Large intestine (tissue), 3 donors: ENCODE results near the gene ATXN7. TPM values are rescaled to one million over a fixed set of nuclear protein-coding genes. Genes with fewer than 3 reads are reported as not detected.

ENCODE experiments used
- DNase-seq, 2 donors: peaks; one replicate each; pipeline versions ENCODE4 v3.0.0 to v3.0.0-alpha.2; 2013
- H3K27ac ChIP-seq: one replicate; pipeline ENCODE4 v1.5.1; 2013; ENCODE audit warnings: low read length
- H3K27me3 ChIP-seq: 2 replicates; pipeline ENCODE4 v1.6.1; 2013; ENCODE audit warnings: low read length; ENCODE audit not compliant: control insufficient read depth, insufficient read depth
- H3K36me3 ChIP-seq: 2 replicates; pipeline ENCODE4 v1.6.1; 2013; ENCODE audit warnings: low read length; ENCODE audit not compliant: control insufficient read depth, insufficient read depth
- H3K4me1 ChIP-seq: one replicate; pipeline ENCODE4 v1.6.1; 2013; ENCODE audit warnings: low read length; ENCODE audit not compliant: control insufficient read depth, insufficient read depth
- H3K4me3 ChIP-seq: one replicate; pipeline ENCODE4 v1.5.1; 2013; ENCODE audit warnings: low read length
- H3K9me3 ChIP-seq: one replicate; pipeline ENCODE4 v1.6.1; 2013; ENCODE audit warnings: mild to moderate bottlenecking, low read depth, low read length, moderate library complexity; ENCODE audit not compliant: control insufficient read depth
- WGBS: methylation state at CpG from one replicate; pipeline ENCODE4 v1.1.5; 2013; ENCODE audit warnings: low lambda C conversion rate; ENCODE audit not compliant: insufficient coverage; 5-methylcytosine and 5-hydroxymethylcytosine counted together
- polyA plus RNA-seq: library from polyadenylated mRNA; unstranded; fragments of 120-200 nt; gene quantifications from one replicate; pipeline ENCODE4 v1.2.1, GENCODE V29; 2013

ATXN7 gene
- polyA plus RNA-seq, 1 donor, result 21.0 TPM

- no peaks in the 10 kb centered on the region for H3K36me3 ChIP-seq
- DNase-seq, result peak in 1 of 2 donors; percentile 41
- WGBS, result no CpG with 5 or more reads among the region's 6 CpGs
Measured at GRCh38 chr3:63964681-63965485, 101.2 kb downstream of the ATXN7 start.

GRCh38 chr3:63966007-63966406, 102.3 kb downstream of the ATXN7 start:
- Histone ChIP-seq H3K9me3 (no peaks in the 10 kb centered on the region), H3K4me3 (no peak overlapping the region), H3K4me1 (peaks cover 48% of the 10 kb centered on the region), H3K36me3 (no peaks in the 10 kb centered on the region), H3K27ac (peak overlapping the region; percentile 77), H3K27me3 (no peaks in the 10 kb centered on the region)
- DNase-seq, result no peak
- WGBS, result no CpG with 5 or more reads among the region's 4 CpGs

More at GRCh38 chr3:63964681-63965485, 101.2 kb downstream of the ATXN7 start:
- peaks cover 38% of the 10 kb centered on the region for H3K4me1 ChIP-seq
- H3K27ac ChIP-seq, result peak overlapping the region; percentile 66
- no peak overlapping the region for H3K4me3 ChIP-seq
- H3K27me3 ChIP-seq, result no peaks in the 10 kb centered on the region
- H3K9me3 ChIP-seq, result no peaks in the 10 kb centered on the region

GRCh38 chr3:63966871-63967270, 103.2 kb downstream of the ATXN7 start:
- WGBS, result no CpG with 5 or more reads among the region's 1 CpG
- Histone ChIP-seq H3K36me3 (no peaks in the 10 kb centered on the region), H3K4me1 (peaks cover 50% of the 10 kb centered on the region)

GRCh38 chr3:63967675-63968611, 104.3 kb downstream of the ATXN7 start:
- no CpG with 5 or more reads among the region's 11 CpGs for WGBS
- peaks cover 58% of the 10 kb centered on the region for H3K4me1 ChIP-seq
- H3K36me3 ChIP-seq, result no peaks in the 10 kb centered on the region
- peak; percentile 81 to 92 for DNase-seq
- H3K27ac ChIP-seq, result peak overlapping the region; percentile 77
- H3K4me3 ChIP-seq, result peak overlapping the region; percentile 8
- H3K9me3 ChIP-seq, result no peaks in the 10 kb centered on the region
- no peaks in the 10 kb centered on the region for H3K27me3 ChIP-seq

More at GRCh38 chr3:63966871-63967270, 103.2 kb downstream of the ATXN7 start:
- DNase-seq, result peak; percentile 48 to 66
- H3K9me3 ChIP-seq, result no peaks in the 10 kb centered on the region
- H3K27me3 ChIP-seq, result no peaks in the 10 kb centered on the region
- no peak overlapping the region for H3K4me3 ChIP-seq
- peak overlapping the region; percentile 77 for H3K27ac ChIP-seq

- H3K27ac ChIP-seq, result peak overlapping the region; percentile 77
- peak overlapping the region; percentile 8 for H3K4me3 ChIP-seq
- WGBS, result no CpG with 5 or more reads among the region's 3 CpGs
- H3K9me3 ChIP-seq, result no peaks in the 10 kb centered on the region
- DNase-seq, result peak in 1 of 2 donors; percentile 48
- peaks cover 62% of the 10 kb centered on the region for H3K4me1 ChIP-seq
- no peaks in the 10 kb centered on the region for H3K27me3 ChIP-seq
- peaks cover 5% of the 10 kb centered on the region for H3K36me3 ChIP-seq
Measured at GRCh38 chr3:63968612-63969350, 105.1 kb downstream of the ATXN7 start.

GRCh38 chr3:63969876-63970275, 106.2 kb downstream of the ATXN7 start:
- H3K4me3 ChIP-seq, result no peak overlapping the region
- peaks cover 54% of the 10 kb centered on the region for H3K4me1 ChIP-seq
- peaks cover 9% of the 10 kb centered on the region for H3K36me3 ChIP-seq
- peak overlapping the region; percentile 77 for H3K27ac ChIP-seq
- H3K9me3 ChIP-seq, result no peaks in the 10 kb centered on the region
- DNase-seq, result peak in 1 of 2 donors; percentile 27
- no CpG with 5 or more reads among the region's 2 CpGs for WGBS
- no peaks in the 10 kb centered on the region for H3K27me3 ChIP-seq

- WGBS, result no CpG with 5 or more reads among the region's 11 CpGs
- H3K4me3 ChIP-seq, result no peak overlapping the region
- no peaks in the 10 kb centered on the region for H3K9me3 ChIP-seq
- peaks cover 54% of the 10 kb centered on the region for H3K4me1 ChIP-seq
- peak; percentile 29 to 48 for DNase-seq
- peaks cover 9% of the 10 kb centered on the region for H3K36me3 ChIP-seq
- H3K27me3 ChIP-seq, result no peaks in the 10 kb centered on the region
- H3K27ac ChIP-seq, result peak overlapping the region; percentile 77
Measured at GRCh38 chr3:63970631-63971475, 107.2 kb downstream of the ATXN7 start.

GRCh38 chr3:63972196-63972595, 108.5 kb downstream of the ATXN7 start:
- H3K27ac ChIP-seq, result no peak overlapping the region
- WGBS, result no CpG with 5 or more reads among the region's 2 CpGs

GRCh38 chr3:63972987-63973386, 109.3 kb downstream of the ATXN7 start:
- no CpG with 5 or more reads among the region's 4 CpGs for WGBS
- DNase-seq, result no peak
- H3K4me1 ChIP-seq, result peaks cover 33% of the 10 kb centered on the region
- peaks cover 9% of the 10 kb centered on the region for H3K36me3 ChIP-seq
- no peaks in the 10 kb centered on the region for H3K9me3 ChIP-seq
- no peaks in the 10 kb centered on the region for H3K27me3 ChIP-seq
- H3K4me3 ChIP-seq, result no peak overlapping the region
- H3K27ac ChIP-seq, result no peak overlapping the region

More at GRCh38 chr3:63972196-63972595, 108.5 kb downstream of the ATXN7 start:
- H3K27me3 ChIP-seq, result no peaks in the 10 kb centered on the region
- peaks cover 40% of the 10 kb centered on the region for H3K4me1 ChIP-seq
- H3K36me3 ChIP-seq, result peaks cover 9% of the 10 kb centered on the region
- DNase-seq, result peak in 1 of 2 donors; percentile 24
- no peak overlapping the region for H3K4me3 ChIP-seq
- H3K9me3 ChIP-seq, result no peaks in the 10 kb centered on the region
